Astrocyte (in vitro differentiated cells and primary cell): ENCODE measurements around the gene SCAMP1. TPM values are rescaled to one million over a fixed set of nuclear protein-coding genes. Genes with fewer than 3 reads are reported as not detected.

ENCODE experiments used
- DNase-seq: peaks from one replicate; pipeline ENCODE4 v3.0.0-alpha.2; 2010; ENCODE audit warnings: low read depth
- FAIRE-seq: peaks from 2 replicates; lab custom pipeline; 2011; peaks lifted over from hg19 to GRCh38; lab: Jason Lieb, UNC
- H2AFZ ChIP-seq: 2 replicates; pipeline ENCODE4 v1.6.0; 2012; ENCODE audit warnings: low read depth, low read length, inconsistent platforms
- H3K27ac ChIP-seq: 2 replicates; pipeline ENCODE4 v1.5.1; 2011; ENCODE audit warnings: low read depth, low read length, inconsistent platforms
- H3K27me3 ChIP-seq: 2 replicates; pipeline ENCODE4 v1.6.0; 2011; ENCODE audit warnings: low read length, inconsistent platforms; ENCODE audit not compliant: insufficient read depth
- H3K36me3 ChIP-seq: 2 replicates; pipeline ENCODE4 v1.5.1; 2011; ENCODE audit warnings: low read length, inconsistent platforms; ENCODE audit not compliant: insufficient read depth
- H3K4me1 ChIP-seq: 2 replicates; pipeline ENCODE4 v1.5.1; 2011; ENCODE audit warnings: low read length, inconsistent platforms; ENCODE audit not compliant: insufficient read depth
- H3K4me2 ChIP-seq: 2 replicates; pipeline ENCODE4 v1.6.0; 2012; ENCODE audit warnings: low read length, inconsistent platforms
- H3K4me3 ChIP-seq: 2 replicates; pipeline ENCODE4 v1.5.1; 2011; ENCODE audit warnings: low read depth, mild to moderate bottlenecking, low read length, inconsistent platforms; ENCODE audit not compliant: insufficient read depth
- H3K79me2 ChIP-seq: 2 replicates; pipeline ENCODE4 v1.6.0; 2012; ENCODE audit warnings: mild to moderate bottlenecking, low read length, inconsistent platforms; ENCODE audit not compliant: insufficient read depth
- H3K9ac ChIP-seq: 2 replicates; pipeline ENCODE4 v1.6.0; 2012; ENCODE audit warnings: mild to moderate bottlenecking, low read length, inconsistent platforms
- H3K9me3 ChIP-seq: 2 replicates; pipeline ENCODE4 v1.5.1; 2012; ENCODE audit warnings: low read depth, mild to moderate bottlenecking, low read length, inconsistent platforms; ENCODE audit not compliant: insufficient read depth
- H4K20me1 ChIP-seq: 2 replicates; pipeline ENCODE4 v1.6.0; 2012; ENCODE audit warnings: low read length, inconsistent platforms; ENCODE audit not compliant: insufficient read depth
- H3K27ac Mint-ChIP-seq: one replicate; pipeline ENCODE4 v1.8.0; 2021; ENCODE audit warnings: mild to moderate bottlenecking, mixed read lengths; ENCODE audit not compliant: unreplicated experiment
- H3K27me3 Mint-ChIP-seq: one replicate; pipeline ENCODE4 v1.8.0; 2021; ENCODE audit warnings: low read depth, mixed read lengths; ENCODE audit not compliant: unreplicated experiment
- H3K36me3 Mint-ChIP-seq: one replicate; pipeline ENCODE4 v1.8.0; 2021; ENCODE audit warnings: low read depth, mixed read lengths; ENCODE audit not compliant: unreplicated experiment
- H3K4me1 Mint-ChIP-seq: one replicate; pipeline ENCODE4 v1.8.0; 2021; ENCODE audit warnings: low read depth, mixed read lengths; ENCODE audit not compliant: unreplicated experiment
- H3K4me3 Mint-ChIP-seq: one replicate; pipeline ENCODE4 v1.8.0; 2021; ENCODE audit warnings: mild to moderate bottlenecking, moderate library complexity, mixed read lengths; ENCODE audit not compliant: unreplicated experiment
- H3K9me3 Mint-ChIP-seq: one replicate; pipeline ENCODE4 v1.8.0; 2021; ENCODE audit warnings: mild to moderate bottlenecking, mixed read lengths; ENCODE audit not compliant: unreplicated experiment
- CTCF ChIP-seq: IDR thresholded peaks from 2 replicates; pipeline ENCODE4 v1.5.1; 2011; ENCODE audit warnings: low read depth, mild to moderate bottlenecking, inconsistent platforms, low read length, moderate library complexity; ENCODE audit not compliant: insufficient read depth
- EZH2 ChIP-seq: IDR thresholded peaks from 2 replicates; pipeline ENCODE4 v1.6.1; 2012; ENCODE audit warnings: mild to moderate bottlenecking, low read length, inconsistent platforms; ENCODE audit not compliant: insufficient read depth
- total RNA-seq: library from RNA; stranded (reverse); gene quantifications from 2 replicates; pipeline ENCODE4 v1.2.1, GENCODE V29; 2021

Gene SCAMP1
- total RNA-seq, 1 donor from 2014 or later = 52.6 TPM

GRCh38 chr5:78521455-78521854, 161.0 kb downstream of the SCAMP1 start:
- Mint-ChIP-seq H3K27ac (no peak overlapping the region), H3K4me3 (no peak overlapping the region), H3K27me3 (no peaks in the 10 kb centered on the region), H3K4me1 (peaks cover 27% of the 10 kb centered on the region), H3K36me3 (no peaks in the 10 kb centered on the region), H3K9me3 (no peaks in the 10 kb centered on the region)
- no peak overlapping the region for H3K9ac ChIP-seq
- no peak overlapping the region for H3K4me3 ChIP-seq
- no peaks in the 10 kb centered on the region for H3K27me3 ChIP-seq
- no peaks in the 10 kb centered on the region for H4K20me1 ChIP-seq
- no peak overlapping the region for H2AFZ ChIP-seq
- H3K4me1 ChIP-seq = peaks cover 31% of the 10 kb centered on the region
- no peaks in the 10 kb centered on the region for H3K9me3 ChIP-seq
- no peaks in the 10 kb centered on the region for H3K36me3 ChIP-seq
- TF ChIP-seq EZH2 (no peak), CTCF (no peak)
- no peak overlapping the region for H3K27ac ChIP-seq
- H3K79me2 ChIP-seq = peaks cover 23% of the 10 kb centered on the region
- no peak overlapping the region for H3K4me2 ChIP-seq
- FAIRE-seq (peak; percentile 54), DNase-seq (no peak)

GRCh38 chr5:78522476-78523260, 162.3 kb downstream of the SCAMP1 start:
- no peak overlapping the region for H3K4me2 ChIP-seq
- no peak overlapping the region for H3K9ac ChIP-seq
- no peaks in the 10 kb centered on the region for H4K20me1 ChIP-seq
- no peak overlapping the region for H2AFZ ChIP-seq
- TF ChIP-seq CTCF = no peak
- TF ChIP-seq EZH2 = no peak
- no peaks in the 10 kb centered on the region for H3K27me3 ChIP-seq
- no peak for DNase-seq
- no peak overlapping the region for H3K4me3 ChIP-seq
- H3K36me3 Mint-ChIP-seq = no peaks in the 10 kb centered on the region
- H3K27ac Mint-ChIP-seq = no peak overlapping the region
- H3K27me3 Mint-ChIP-seq = no peaks in the 10 kb centered on the region
- H3K4me1 Mint-ChIP-seq = peaks cover 38% of the 10 kb centered on the region
- no peaks in the 10 kb centered on the region for H3K36me3 ChIP-seq
- H3K4me1 ChIP-seq = peaks cover 43% of the 10 kb centered on the region
- no peaks in the 10 kb centered on the region for H3K9me3 Mint-ChIP-seq
- H3K4me3 Mint-ChIP-seq = no peak overlapping the region
- peaks cover 23% of the 10 kb centered on the region for H3K79me2 ChIP-seq
- no peak for FAIRE-seq
- H3K9me3 ChIP-seq = no peaks in the 10 kb centered on the region
- no peak overlapping the region for H3K27ac ChIP-seq
